LNCaP clone FGC (cell line): ENCODE results near the gene PPP1R1A.

Source experiments
- DNase-seq: peaks from one replicate; pipeline ENCODE4 v3.0.0-alpha.2; 2011; ENCODE audit warnings: low read depth
- H3K4me3 ChIP-seq: 2 replicates; pipeline ENCODE4 v1.5.1; 2011; ENCODE audit warnings: mild to moderate bottlenecking, low read depth, low read length, control low read depth
- TF ChIP-seq, protein P1 (sequence below): IDR thresholded peaks from 2 replicates; pipeline ENCODE4 v1.5.1; 2012; ENCODE audit warnings: mild to moderate bottlenecking; ENCODE audit not compliant: control insufficient read depth, insufficient read depth; ENCODE audit errors: extremely low read depth

Gene PPP1R1A

GRCh38 chr12:54541751-54542290 is 46.6 kb downstream of the PPP1R1A start:
- TF ChIP-seq, protein P1, sequence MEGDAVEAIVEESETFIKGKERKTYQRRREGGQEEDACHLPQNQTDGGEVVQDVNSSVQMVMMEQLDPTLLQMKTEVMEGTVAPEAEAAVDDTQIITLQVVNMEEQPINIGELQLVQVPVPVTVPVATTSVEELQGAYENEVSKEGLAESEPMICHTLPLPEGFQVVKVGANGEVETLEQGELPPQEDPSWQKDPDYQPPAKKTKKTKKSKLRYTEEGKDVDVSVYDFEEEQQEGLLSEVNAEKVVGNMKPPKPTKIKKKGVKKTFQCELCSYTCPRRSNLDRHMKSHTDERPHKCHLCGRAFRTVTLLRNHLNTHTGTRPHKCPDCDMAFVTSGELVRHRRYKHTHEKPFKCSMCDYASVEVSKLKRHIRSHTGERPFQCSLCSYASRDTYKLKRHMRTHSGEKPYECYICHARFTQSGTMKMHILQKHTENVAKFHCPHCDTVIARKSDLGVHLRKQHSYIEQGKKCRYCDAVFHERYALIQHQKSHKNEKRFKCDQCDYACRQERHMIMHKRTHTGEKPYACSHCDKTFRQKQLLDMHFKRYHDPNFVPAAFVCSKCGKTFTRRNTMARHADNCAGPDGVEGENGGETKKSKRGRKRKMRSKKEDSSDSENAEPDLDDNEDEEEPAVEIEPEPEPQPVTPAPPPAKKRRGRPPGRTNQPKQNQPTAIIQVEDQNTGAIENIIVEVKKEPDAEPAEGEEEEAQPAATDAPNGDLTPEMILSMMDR = no peak
- H3K4me3 ChIP-seq = no peak overlapping the region
- DNase-seq = no peak

- TF ChIP-seq, protein P1 = no peak
- no peak overlapping the region for H3K4me3 ChIP-seq
- no peak for DNase-seq
These were observed 50.2 kb downstream of the PPP1R1A start for GRCh38 chr12:54538136-54538700.

DNA sequence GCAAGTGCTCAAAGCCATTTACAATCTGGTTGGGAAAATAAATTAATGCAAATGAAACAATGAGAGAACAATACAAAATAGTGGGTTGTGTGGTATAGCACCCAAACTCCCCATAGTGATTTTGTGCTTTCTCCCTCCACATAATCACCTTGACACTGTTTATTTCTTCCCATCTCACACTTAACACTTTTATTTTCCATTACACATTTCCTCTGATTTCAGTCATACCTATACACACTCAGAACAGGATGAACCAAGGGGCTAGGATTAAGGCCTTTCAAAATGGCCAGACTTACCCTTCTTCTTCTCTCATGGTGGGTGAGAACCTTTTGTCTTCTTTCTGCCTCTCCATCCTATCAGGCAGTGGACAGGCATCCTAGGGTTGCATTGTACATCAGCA is 53.0 kb downstream of the PPP1R1A start:
- TF ChIP-seq, protein P1 = no peak
- DNase-seq = no peak
- no peak overlapping the region for H3K4me3 ChIP-seq

- no peak for DNase-seq
- TF ChIP-seq, protein P1 = no peak
- no peak overlapping the region for H3K4me3 ChIP-seq
These were observed 58.9 kb downstream of the PPP1R1A start for GRCh38 chr12:54529581-54529980.
